Caco-2 (cell line): ENCODE results near the gene GMPPA. TPM values are rescaled to one million over a fixed set of nuclear protein-coding genes. Genes with fewer than 3 reads are reported as not detected.
A peak's percentile ranks its signal among the peaks of the same experiment; 100 is the strongest.

Source experiments
- BruUV-seq: library from RNA; stranded (reverse); fragments of 400-500 nt; replicated peaks from 2 replicates; lab custom pipeline; 2021; lab: Mats Ljungman, UMichigan
- CTCF ChIA-PET: fragments of 300-600 bp; sonication (Branson Sonifier 250); formaldehyde crosslinking; loops from one replicate; lab custom pipeline; 2022; ENCODE audit warnings: antibody characterized with exemption; lab: Charles Lee
- POLR2A ChIA-PET: fragments of 300-600 bp; sonication (Branson Sonifier 250); formaldehyde crosslinking; loops from one replicate; lab custom pipeline; 2022; ENCODE audit warnings: antibody characterized with exemption; lab: Charles Lee
- DNase-seq, 2 experiments: peaks; one replicate each; pipeline versions ENCODE4 v3.0.0 to v3.0.0-alpha.2; 2020 to 2022
- H3K27me3 ChIP-seq: replicated peaks from 2 replicates; pipeline ENCODE4 v1.6.0; 2011; ENCODE audit warnings: low read length; ENCODE audit not compliant: control insufficient read depth, insufficient read depth
- H3K36me3 ChIP-seq: 2 replicates; pipeline ENCODE4 v1.5.1; 2011; ENCODE audit warnings: low read length; ENCODE audit not compliant: control insufficient read depth, insufficient read depth
- H3K4me1 ChIP-seq: fragments of 250-450 bp; sonication (Bioruptor Pico); 2 replicates; pipeline ENCODE4 v1.5.1; 2020; ENCODE audit warnings: mild to moderate bottlenecking
- H3K4me3 ChIP-seq: 2 replicates; pipeline ENCODE4 v1.5.1; 2011; ENCODE audit warnings: low read depth, mild to moderate bottlenecking, control low read depth, low read length
- H3K9me3 ChIP-seq: fragments of 250-450 bp; sonication (Bioruptor Pico); 2 replicates; pipeline ENCODE4 v1.5.1; 2020; ENCODE audit warnings: mild to moderate bottlenecking, moderate library complexity
- H3K27ac Mint-ChIP-seq: one replicate; pipeline ENCODE4 v1.8.0; 2022; ENCODE audit warnings: mixed read lengths; ENCODE audit not compliant: unreplicated experiment
- H3K27me3 Mint-ChIP-seq: one replicate; pipeline ENCODE4 v1.8.0; 2022; ENCODE audit warnings: mixed read lengths; ENCODE audit not compliant: insufficient read depth, unreplicated experiment
- H3K36me3 Mint-ChIP-seq: one replicate; pipeline ENCODE4 v1.8.0; 2022; ENCODE audit warnings: mild to moderate bottlenecking, mixed read lengths; ENCODE audit not compliant: insufficient read depth, unreplicated experiment
- H3K4me1 Mint-ChIP-seq: one replicate; pipeline ENCODE4 v1.8.0; 2022; ENCODE audit warnings: low read depth, mixed read lengths; ENCODE audit not compliant: unreplicated experiment
- H3K4me3 Mint-ChIP-seq: one replicate; pipeline ENCODE4 v1.8.0; 2022; ENCODE audit warnings: mild to moderate bottlenecking, moderate library complexity, mixed read lengths; ENCODE audit not compliant: unreplicated experiment
- H3K9me3 Mint-ChIP-seq: one replicate; pipeline ENCODE4 v1.8.0; 2022; ENCODE audit warnings: mixed read lengths; ENCODE audit not compliant: unreplicated experiment
- intact Hi-C: fragments of 100-400 bp; cut with micrococcal nuclease; formaldehyde crosslinking; loops from one replicate; pipeline ENCODE4 v1.10.0; 2022; ENCODE audit not compliant: unreplicated experiment
- total RNA-seq: library from RNA; stranded (reverse); gene quantifications from 2 replicates; pipeline ENCODE4 v1.2.3, GENCODE V29; 2022
- TF ChIP-seq, protein P1 (sequence below), 2 experiments: fragments of 200-600 bp in 1 of 2; IDR thresholded peaks; 1 replicate in 1 of 2; 2 replicates in 1 of 2; pipeline versions ENCODE4 v1.5.1 to v1.8.0; 2011 to 2022; ENCODE audit warnings: antibody characterized with exemption in 1 of 2, control low read depth in 1 of 2, inconsistent platforms in 1 of 2, low read depth in 1 of 2, low read length in 1 of 2, mild to moderate bottlenecking in 1 of 2, moderate library complexity in 1 of 2; ENCODE audit not compliant: insufficient read depth in 1 of 2, severe bottlenecking in 1 of 2, unreplicated experiment in 1 of 2

The GMPPA gene
- total RNA-seq, 1 experiment from 2014 or later = 53.7 TPM

DNA sequence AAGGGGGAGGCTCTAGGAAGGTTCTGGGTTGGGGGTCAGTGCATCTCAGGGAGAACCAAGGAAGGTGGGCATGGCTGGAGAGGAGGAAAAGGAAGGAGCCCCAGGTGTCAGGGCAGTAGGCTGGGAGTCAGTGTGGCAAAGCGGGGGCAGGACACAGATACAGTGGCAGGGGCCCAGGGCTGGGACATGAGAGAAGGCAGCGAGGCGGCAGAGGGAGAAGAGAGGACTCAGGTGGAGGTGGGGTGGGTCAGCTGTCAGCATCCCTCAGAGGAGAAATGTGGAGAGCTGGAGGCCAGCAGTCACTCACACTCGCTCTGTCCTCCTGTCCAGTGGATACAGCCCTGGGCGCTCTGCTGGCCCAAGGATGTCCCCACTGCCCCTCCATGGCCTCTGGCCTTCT lies 5.6 kb upstream of the GMPPA start:
- Histone ChIP-seq H3K9me3 (no peaks in the 10 kb centered on the region), H3K27me3 (no peaks in the 10 kb centered on the region), H3K4me1 (0 out of 2 replicates have a peak, but pooled peaks cover 7% of the 10 kb centered on the region), H3K36me3 (no peaks in the 10 kb centered on the region), H3K4me3 (no peak overlapping the region)
- Mint-ChIP-seq H3K27ac (no peak overlapping the region), H3K27me3 (peaks cover 12% of the 10 kb centered on the region), H3K4me3 (no peak overlapping the region), H3K9me3 (no peaks in the 10 kb centered on the region), H3K4me1 (no peaks in the 10 kb centered on the region), H3K36me3 (peaks cover 2% of the 10 kb centered on the region)
- DNase-seq = no peak
- TF ChIP-seq, protein P1, sequence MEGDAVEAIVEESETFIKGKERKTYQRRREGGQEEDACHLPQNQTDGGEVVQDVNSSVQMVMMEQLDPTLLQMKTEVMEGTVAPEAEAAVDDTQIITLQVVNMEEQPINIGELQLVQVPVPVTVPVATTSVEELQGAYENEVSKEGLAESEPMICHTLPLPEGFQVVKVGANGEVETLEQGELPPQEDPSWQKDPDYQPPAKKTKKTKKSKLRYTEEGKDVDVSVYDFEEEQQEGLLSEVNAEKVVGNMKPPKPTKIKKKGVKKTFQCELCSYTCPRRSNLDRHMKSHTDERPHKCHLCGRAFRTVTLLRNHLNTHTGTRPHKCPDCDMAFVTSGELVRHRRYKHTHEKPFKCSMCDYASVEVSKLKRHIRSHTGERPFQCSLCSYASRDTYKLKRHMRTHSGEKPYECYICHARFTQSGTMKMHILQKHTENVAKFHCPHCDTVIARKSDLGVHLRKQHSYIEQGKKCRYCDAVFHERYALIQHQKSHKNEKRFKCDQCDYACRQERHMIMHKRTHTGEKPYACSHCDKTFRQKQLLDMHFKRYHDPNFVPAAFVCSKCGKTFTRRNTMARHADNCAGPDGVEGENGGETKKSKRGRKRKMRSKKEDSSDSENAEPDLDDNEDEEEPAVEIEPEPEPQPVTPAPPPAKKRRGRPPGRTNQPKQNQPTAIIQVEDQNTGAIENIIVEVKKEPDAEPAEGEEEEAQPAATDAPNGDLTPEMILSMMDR (IDR thresholded peaks at IDR 0.05; ENCODE audit: insufficient read depth in 1 of 2, low read depth in 1 of 2, low read length in 1 of 2, severe bottlenecking in 1 of 2, unreplicated experiment in 1 of 2) = no peak
- CTCF ChIA-PET = no interaction called here
- no TSS peak for BruUV-seq
- intact Hi-C loops = no loop called here
- POLR2A ChIA-PET = no interaction called here

DNA sequence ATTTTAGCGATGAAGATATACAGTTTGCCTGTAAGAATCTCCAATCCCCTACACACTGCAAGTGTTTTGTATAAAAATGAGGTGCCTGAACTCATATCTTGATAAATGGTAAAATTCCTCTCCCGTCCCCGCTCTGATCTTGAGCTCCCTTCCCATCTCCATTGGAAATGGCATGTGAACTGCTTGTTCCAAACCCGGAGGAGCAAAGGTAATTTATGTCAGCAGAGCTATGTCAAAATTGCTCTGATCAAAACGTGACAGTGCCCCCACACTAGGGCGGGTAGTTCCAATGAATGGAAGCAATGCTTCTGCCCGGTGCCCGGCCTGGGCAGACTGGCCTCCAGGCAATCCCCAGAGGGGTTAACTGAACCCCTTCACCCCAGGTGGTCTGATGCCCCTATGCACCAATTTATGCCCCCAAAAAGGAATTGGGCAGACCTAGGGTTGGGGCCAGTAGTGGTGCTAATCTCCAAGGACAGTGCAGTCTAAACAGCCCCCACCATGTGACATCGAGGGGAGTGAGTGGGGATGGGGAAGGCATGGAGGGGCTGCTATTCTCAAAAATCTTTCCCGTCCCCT lies 3.6 kb upstream of the GMPPA start:
- H3K4me1 ChIP-seq = peaks cover 11% of the 10 kb centered on the region; the same call in 1 of the 2 replicates
- H3K4me1 Mint-ChIP-seq = peaks cover 11% of the 10 kb centered on the region
- ChIA-PET CTCF (interaction anchor here (0.6 to 7.2 kb wide), 22 partner anchors 9 to 195 kb away, joined by 3 to 243 read pairs (median 6); partner anchors contain the start of genes CHPF, DNPEP, OBSL1 and TMEM198), POLR2A (no interaction called here)
- H3K27me3 Mint-ChIP-seq = peaks cover 12% of the 10 kb centered on the region
- no peaks in the 10 kb centered on the region for H3K9me3 Mint-ChIP-seq
- no peaks in the 10 kb centered on the region for H3K9me3 ChIP-seq
- no peak for DNase-seq
- no peaks in the 10 kb centered on the region for H3K27me3 ChIP-seq
- intact Hi-C loops = loop anchor here (1.0 kb wide), 1 partner anchor 35 kb away; no protein-coding TSS in a partner anchor
- H3K4me3 Mint-ChIP-seq = no peak overlapping the region
- no peak overlapping the region for H3K27ac Mint-ChIP-seq
- no peaks in the 10 kb centered on the region for H3K36me3 ChIP-seq
- BruUV-seq = no TSS peak
- H3K36me3 Mint-ChIP-seq = peaks cover 11% of the 10 kb centered on the region
- no peak overlapping the region for H3K4me3 ChIP-seq
- TF ChIP-seq, protein P1 (IDR thresholded peaks at IDR 0.05; ENCODE audit: insufficient read depth in 1 of 2, low read depth in 1 of 2, low read length in 1 of 2, severe bottlenecking in 1 of 2, unreplicated experiment in 1 of 2) = no peak

DNA sequence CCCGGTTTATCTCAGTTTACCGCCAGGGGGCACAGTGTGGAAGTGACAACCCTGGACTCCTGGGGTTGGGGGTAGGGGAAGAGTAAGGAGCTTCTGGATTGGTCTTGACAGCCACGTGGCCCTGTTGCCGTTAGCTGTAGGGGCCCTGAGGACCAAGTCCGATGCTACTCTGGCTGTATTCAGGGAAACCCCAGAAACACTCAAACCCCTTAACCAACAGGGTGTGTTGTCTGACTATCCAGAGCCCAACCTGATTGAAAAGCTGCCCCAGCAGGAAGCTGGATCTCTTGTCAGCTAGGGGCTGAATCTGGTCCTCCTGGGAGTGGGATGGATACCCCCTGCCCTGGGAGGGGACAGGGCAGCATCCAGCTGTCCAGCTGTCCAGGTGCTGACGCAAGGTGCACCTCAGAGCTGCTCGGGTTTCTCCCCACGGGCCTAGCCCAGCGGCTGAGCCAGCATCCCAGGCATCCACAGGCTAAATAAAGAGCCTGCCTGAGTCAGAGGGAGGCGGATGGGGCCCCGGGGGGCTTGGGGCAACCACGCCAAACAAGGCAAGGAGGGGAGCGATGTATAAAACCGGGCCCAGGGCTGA lies 3.1 kb upstream of the GMPPA start:
- H3K4me3 ChIP-seq = no peak overlapping the region
- peaks cover 14% of the 10 kb centered on the region; the same call in 1 of the 2 replicates for H3K4me1 ChIP-seq
- TF ChIP-seq, protein P1 (IDR thresholded peaks at IDR 0.05; ENCODE audit: insufficient read depth in 1 of 2, low read depth in 1 of 2, low read length in 1 of 2, severe bottlenecking in 1 of 2, unreplicated experiment in 1 of 2) = peak; percentile 61 to 73
- Mint-ChIP-seq H3K27ac (no peak overlapping the region), H3K4me3 (no peak overlapping the region), H3K27me3 (peaks cover 12% of the 10 kb centered on the region), H3K9me3 (no peaks in the 10 kb centered on the region), H3K36me3 (peaks cover 11% of the 10 kb centered on the region), H3K4me1 (peaks cover 16% of the 10 kb centered on the region)
- no peaks in the 10 kb centered on the region for H3K36me3 ChIP-seq
- H3K9me3 ChIP-seq = no peaks in the 10 kb centered on the region
- ChIA-PET POLR2A (no interaction called here), CTCF (interaction anchor here (0.6 to 7.2 kb wide), 24 partner anchors 10 to 217 kb away, joined by 3 to 243 read pairs (median 6); partner anchors contain the start of genes CHPF, DNPEP, OBSL1 and TMEM198)
- no TSS peak for BruUV-seq
- DNase-seq = peak; percentile 80 to 83
- intact Hi-C loops = loop anchor here (1.0 kb wide), 1 partner anchor 35 kb away; no protein-coding TSS in a partner anchor
- H3K27me3 ChIP-seq = no peaks in the 10 kb centered on the region
